PC-9 (cell line): ENCODE results near the gene PTPN13.

Source experiments
- EZH2 ChIP-seq: fragments of 200-600 bp; sonication (generic); IDR thresholded peaks from 2 replicates; pipeline ENCODE4 v1.8.0; 2017; ENCODE audit warnings: antibody characterized with exemption, low read depth
- TF ChIP-seq, protein P1 (sequence below): fragments of 200-600 bp; sonication (generic); conservative IDR thresholded peaks from 2 replicates; pipeline ENCODE4 v1.6.1; 2017; ENCODE audit warnings: mixed run types, antibody characterized with exemption, mild to moderate bottlenecking, moderate library complexity

DNA sequence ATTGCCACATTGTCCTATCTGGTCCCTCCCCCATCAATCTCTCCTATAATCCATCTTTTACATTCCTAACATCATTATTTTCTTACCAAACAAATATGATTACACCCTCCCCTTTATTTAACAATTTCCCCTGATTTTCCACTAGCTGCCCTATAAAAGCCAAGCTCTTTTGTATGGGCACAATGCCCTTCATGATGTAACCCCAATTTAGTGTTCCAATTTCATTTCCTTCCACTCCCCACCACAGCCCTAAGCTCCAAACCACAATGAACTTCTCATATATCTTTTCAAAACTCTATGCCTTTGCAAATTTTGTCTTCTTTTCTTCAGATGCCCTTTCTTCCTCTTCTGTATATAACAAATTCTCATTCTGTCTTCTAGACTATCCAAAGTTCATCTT, 39.5 kb upstream of the PTPN13 start:
- TF ChIP-seq, protein P1, sequence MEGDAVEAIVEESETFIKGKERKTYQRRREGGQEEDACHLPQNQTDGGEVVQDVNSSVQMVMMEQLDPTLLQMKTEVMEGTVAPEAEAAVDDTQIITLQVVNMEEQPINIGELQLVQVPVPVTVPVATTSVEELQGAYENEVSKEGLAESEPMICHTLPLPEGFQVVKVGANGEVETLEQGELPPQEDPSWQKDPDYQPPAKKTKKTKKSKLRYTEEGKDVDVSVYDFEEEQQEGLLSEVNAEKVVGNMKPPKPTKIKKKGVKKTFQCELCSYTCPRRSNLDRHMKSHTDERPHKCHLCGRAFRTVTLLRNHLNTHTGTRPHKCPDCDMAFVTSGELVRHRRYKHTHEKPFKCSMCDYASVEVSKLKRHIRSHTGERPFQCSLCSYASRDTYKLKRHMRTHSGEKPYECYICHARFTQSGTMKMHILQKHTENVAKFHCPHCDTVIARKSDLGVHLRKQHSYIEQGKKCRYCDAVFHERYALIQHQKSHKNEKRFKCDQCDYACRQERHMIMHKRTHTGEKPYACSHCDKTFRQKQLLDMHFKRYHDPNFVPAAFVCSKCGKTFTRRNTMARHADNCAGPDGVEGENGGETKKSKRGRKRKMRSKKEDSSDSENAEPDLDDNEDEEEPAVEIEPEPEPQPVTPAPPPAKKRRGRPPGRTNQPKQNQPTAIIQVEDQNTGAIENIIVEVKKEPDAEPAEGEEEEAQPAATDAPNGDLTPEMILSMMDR = no peak
- TF ChIP-seq EZH2 = no peak
